Urothelium cell line (cell line): ENCODE measurements around the gene PCDHGB1.
"Not testable (repeated sequence)": the region's sequence is repeated elsewhere in the genome, so short reads cannot be mapped to it uniquely, and the experiment has no call there.

Experiments
- DNase-seq: peaks from one replicate; pipeline ENCODE4 v3.0.0; 2011; ENCODE audit warnings: low spot score, mixed read lengths
- FAIRE-seq: peaks from 2 replicates; lab custom pipeline; 2011; peaks lifted over from hg19 to GRCh38; lab: Jason Lieb, UNC

Gene PCDHGB1

GRCh38 chr5:141343953-141344463 lies 5.9 kb upstream of the PCDHGB1 start:
- FAIRE-seq = no peak
- no peak for DNase-seq

DNA sequence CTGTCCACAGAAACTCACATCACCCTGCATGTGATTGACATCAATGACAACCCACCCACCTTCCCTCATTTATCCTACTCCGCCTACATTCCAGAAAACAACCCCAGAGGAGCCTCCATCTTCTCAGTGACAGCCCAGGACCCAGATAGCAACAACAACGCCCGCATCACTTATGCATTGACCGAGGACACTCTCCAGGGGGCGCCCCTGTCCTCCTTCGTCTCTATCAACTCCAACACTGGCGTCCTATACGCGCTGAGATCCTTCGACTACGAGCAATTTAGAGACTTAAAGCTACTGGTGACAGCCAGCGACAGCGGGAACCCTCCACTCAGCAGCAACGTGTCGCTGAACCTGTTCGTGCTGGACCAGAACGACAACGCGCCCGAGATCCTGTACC lies 4.6 kb upstream of the PCDHGB1 start:
- DNase-seq = no peak
- FAIRE-seq = no peak

DNA sequence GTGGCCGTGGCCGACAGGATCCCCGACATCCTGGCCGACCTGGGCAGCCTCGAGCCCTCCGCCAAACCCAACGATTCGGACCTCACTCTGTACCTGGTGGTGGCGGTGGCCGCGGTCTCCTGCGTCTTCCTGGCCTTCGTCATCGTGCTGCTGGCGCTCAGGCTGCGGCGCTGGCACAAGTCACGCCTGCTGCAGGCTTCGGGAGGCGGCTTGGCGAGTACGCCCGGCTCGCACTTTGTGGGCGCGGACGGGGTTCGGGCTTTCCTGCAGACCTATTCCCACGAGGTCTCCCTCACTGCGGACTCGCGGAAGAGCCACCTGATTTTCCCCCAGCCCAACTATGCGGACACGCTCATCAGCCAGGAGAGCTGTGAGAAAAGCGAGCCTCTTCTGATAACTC lies 3.9 kb upstream of the PCDHGB1 start:
- not testable (repeated sequence) for DNase-seq, FAIRE-seq

DNA sequence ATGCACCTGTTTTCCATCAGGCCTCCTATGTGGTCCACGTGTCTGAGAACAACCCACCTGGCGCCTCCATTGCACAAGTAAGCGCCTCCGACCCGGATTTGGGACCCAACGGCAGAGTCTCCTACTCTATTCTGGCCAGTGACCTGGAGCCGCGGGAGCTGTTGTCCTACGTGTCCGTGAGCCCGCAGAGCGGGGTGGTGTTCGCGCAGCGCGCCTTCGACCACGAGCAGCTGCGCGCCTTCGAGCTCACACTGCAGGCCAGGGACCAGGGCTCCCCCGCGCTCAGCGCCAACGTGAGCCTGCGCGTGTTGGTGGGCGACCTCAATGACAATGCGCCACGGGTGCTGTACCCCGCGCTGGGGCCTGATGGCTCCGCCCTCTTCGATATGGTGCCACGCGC lies 1.7 kb downstream of the PCDHGB1 start:
- no peak for FAIRE-seq
- no peak for DNase-seq

GRCh38 chr5:141354900-141355469 lies 5.1 kb downstream of the PCDHGB1 start, which contains the start of gene PCDHGA4:
Gene PCDHGA4 (plus strand): TSS chr5:141355021. CDS start chr5:141355108, 87 bp downstream.
- no peak for FAIRE-seq
- DNase-seq = no peak

DNA sequence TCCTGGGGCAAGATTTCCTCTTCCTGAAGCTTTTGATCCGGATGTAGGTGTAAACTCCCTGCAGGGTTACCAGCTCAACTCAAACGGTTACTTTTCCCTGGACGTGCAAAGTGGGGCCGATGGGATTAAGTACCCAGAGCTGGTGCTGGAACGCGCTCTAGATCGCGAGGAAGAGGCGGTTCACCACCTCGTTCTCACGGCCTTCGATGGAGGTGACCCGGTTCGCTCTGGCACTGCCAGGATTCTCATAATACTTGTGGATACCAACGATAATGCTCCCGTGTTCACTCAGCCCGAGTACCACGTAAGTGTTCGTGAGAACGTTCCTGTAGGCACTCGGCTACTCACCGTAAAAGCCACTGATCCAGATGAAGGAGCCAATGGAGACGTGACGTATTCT lies 5.7 kb downstream of the PCDHGB1 start:
- FAIRE-seq (no peak), DNase-seq (no peak)

- no peak for FAIRE-seq
- no peak for DNase-seq
These were observed 6.2 kb downstream of the PCDHGB1 start for GRCh38 chr5:141356133-141356532.

GRCh38 chr5:141356950-141357349 lies 7.1 kb downstream of the PCDHGB1 start:
- DNase-seq (no peak), FAIRE-seq (no peak)

DNA sequence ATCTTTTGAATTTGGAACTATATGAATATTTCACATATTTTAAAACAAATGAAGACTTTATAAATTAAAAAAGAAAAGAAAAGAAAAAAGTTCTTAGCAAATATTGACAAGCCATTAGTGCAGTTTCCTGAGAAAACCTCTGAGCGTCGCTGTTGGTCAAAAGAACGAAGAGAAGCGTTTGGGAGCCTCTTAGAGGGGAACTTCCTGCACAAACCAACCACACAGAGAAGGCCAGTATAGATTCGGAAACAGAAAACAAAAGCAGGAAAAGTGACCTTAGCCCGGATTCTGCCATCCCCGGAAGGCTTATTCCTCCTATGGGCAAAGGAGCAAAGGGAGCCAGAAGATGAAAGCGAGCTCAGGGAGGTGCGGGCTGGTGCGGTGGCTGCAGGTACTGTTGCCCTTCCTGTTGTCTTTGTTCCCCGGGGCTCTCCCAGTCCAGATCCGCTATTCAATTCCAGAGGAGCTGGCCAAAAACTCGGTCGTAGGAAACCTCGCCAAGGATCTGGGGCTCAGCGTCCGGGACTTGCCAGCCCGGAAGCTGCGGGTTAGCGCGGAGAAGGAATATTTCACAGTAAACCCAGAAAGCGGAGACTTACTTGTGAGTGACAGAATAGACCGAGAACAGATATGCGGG lies 10.0 kb downstream of the PCDHGB1 start, which contains the start of gene PCDHGB2:
Gene PCDHGB2 (plus strand): TSS at position 205 of the 637 bp plus-strand sequence. CDS start 142 bp downstream, at position 347.
- FAIRE-seq = no peak
- no peak for DNase-seq

GRCh38 chr5:141360685-141361084 lies 10.8 kb downstream of the PCDHGB1 start:
- DNase-seq (no peak), FAIRE-seq (no peak)

DNA sequence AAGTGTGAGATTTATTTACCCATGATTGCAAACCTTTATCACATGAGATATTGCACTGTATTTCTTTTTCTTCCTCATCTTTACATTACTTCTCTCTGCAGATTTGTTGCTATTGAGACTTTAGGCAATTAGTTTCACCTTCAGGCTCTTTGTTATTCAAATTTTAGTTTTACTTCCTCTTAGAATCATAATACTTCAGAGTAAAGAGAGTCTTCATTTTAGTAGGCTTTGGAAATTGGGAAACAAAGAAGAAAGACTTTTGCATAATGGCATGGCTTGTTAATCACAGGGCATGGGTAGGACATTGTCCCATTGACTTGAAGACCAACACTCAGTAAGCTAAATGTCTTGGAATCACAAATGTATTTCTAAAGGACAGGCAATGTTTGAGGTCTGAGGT lies 12.8 kb downstream of the PCDHGB1 start:
- FAIRE-seq (no peak), DNase-seq (no peak)

GRCh38 chr5:141363952-141364660 lies 14.2 kb downstream of the PCDHGB1 start, which contains the start of gene PCDHGA5:
Gene PCDHGA5 (plus strand): TSS chr5:141364162. CDS start chr5:141364331, 169 bp downstream.
- FAIRE-seq (no peak), DNase-seq (no peak)

DNA sequence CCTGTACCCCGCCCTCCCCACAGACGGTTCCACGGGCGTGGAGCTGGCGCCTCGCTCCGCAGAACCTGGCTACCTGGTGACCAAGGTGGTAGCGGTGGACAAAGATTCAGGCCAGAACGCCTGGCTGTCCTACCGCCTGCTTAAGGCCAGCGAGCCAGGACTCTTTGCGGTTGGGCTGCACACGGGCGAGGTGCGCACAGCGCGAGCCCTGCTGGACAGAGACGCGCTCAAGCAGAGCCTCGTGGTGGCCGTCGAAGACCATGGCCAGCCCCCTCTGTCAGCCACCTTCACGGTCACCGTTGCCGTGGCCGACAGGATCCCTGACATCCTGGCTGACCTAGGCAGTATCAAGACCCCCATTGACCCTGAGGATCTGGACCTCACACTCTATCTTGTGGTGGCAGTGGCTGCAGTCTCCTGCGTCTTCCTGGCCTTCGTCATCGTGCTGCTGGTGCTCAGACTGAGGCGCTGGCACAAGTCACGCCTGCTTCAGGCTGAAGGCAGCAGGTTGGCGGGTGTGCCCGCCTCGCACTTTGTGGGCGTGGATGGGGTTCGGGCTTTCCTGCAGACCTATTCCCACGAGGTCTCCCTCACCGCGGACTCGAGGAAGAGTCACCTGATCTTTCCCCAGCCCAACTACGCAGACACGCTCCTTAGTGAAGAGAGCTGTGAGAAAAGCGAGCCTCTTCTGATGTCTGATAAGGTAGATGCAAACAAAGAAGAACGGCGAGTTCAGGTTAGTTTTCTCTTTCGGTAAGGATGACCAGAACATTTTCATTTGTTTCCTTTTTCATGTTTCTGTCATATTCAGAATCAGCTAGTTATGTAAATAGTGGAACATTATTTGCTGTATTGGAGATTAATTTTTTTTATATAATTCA lies 16.4 kb downstream of the PCDHGB1 start:
- DNase-seq (no peak), FAIRE-seq (no peak)

DNA sequence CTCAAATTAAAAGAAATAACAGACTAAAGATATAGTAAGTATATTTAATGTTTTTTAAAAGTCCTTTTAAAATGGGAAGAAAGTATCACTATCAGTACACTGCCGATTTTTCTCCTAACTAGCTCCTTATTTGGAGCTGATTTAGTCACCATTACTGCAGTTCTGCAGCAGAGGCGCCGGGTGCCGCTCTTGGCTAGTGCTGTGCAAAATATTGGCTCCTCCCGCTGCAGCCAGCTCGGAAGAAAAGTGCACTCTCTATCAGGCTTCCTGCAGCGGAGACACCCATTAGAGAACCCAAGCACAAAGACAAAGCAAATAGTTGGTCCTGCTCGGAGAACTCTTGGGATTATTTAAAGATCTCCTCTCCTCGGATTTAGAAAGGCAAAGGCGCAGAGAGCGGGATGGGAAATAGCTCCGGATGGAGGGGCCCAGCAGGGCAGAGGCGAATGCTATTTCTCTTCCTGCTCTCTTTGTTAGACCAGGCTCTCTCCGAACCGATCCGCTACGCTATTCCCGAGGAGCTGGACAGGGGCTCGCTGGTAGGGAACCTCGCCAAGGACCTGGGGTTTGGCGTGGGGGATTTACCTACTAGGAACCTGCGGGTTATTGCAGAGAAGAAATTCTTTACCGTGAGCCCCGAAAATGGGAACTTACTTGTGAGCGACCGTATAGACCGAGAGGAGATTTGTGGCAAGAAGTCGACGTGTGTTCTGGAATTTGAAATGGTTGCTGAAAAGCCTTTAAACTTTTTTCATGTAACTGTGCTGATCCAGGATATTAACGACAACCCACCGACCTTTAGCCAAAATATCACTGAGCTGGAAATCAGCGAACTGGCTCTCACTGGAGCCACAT lies 20.3 kb downstream of the PCDHGB1 start, which contains the start of gene PCDHGB3:
Gene PCDHGB3 (plus strand): TSS at position 249 of the 855 bp plus-strand sequence. CDS start 153 bp downstream, at position 402.
- no peak for FAIRE-seq
- DNase-seq = no peak

GRCh38 chr5:141371572-141372475 lies 21.9 kb downstream of the PCDHGB1 start:
- DNase-seq (no peak), FAIRE-seq (no peak)

DNA sequence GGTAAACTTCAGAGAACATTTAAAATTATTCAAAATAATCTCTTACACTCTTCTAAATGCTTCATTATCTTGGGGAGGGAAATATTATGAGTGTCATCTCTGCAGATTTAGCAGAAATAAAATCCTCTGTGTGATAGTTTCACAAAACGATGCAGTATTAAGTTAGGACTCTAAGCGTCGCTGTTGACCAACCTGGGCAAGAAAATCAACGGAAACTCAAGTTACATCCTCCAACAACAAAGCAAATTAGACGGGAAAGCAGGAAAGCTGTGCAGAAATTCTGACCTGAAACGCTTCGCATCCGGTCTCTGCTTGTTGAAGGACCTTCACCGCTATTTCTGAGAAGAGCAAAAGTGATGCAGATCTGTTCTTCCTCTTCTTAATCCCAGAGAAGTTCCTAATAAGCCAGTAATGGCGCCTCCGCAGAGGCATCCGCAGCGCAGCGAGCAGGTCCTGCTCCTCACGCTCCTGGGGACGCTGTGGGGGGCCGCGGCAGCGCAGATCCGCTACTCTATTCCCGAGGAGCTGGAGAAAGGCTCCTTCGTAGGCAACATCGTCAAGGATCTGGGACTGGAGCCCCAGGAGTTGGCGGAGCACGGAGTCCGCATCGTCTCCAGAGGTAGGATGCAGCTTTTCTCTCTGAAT lies 23.9 kb downstream of the PCDHGB1 start, which contains the start of gene PCDHGA6:
Gene PCDHGA6 (plus strand): TSS at position 219 of the 645 bp plus-strand sequence. CDS start 193 bp downstream, at position 412.
- no peak for FAIRE-seq

GRCh38 chr5:141374627-141375026 lies 24.7 kb downstream of the PCDHGB1 start:
- FAIRE-seq (no peak), DNase-seq (no peak)

More for the DNA sequence above, 23.9 kb downstream of the PCDHGB1 start, which contains the start of gene PCDHGA6:
- no peak for DNase-seq
